HG03280 (cell line): ENCODE results near the gene NRG2.

Experiments used
- ATAC-seq: cut with Tn5 transposase; IDR thresholded peaks from one replicate; pipeline ENCODE4 v1.9.1; 2021; ENCODE audit warnings: mild to moderate bottlenecking, moderate library complexity; ENCODE audit not compliant: unreplicated experiment

The NRG2 gene

DNA sequence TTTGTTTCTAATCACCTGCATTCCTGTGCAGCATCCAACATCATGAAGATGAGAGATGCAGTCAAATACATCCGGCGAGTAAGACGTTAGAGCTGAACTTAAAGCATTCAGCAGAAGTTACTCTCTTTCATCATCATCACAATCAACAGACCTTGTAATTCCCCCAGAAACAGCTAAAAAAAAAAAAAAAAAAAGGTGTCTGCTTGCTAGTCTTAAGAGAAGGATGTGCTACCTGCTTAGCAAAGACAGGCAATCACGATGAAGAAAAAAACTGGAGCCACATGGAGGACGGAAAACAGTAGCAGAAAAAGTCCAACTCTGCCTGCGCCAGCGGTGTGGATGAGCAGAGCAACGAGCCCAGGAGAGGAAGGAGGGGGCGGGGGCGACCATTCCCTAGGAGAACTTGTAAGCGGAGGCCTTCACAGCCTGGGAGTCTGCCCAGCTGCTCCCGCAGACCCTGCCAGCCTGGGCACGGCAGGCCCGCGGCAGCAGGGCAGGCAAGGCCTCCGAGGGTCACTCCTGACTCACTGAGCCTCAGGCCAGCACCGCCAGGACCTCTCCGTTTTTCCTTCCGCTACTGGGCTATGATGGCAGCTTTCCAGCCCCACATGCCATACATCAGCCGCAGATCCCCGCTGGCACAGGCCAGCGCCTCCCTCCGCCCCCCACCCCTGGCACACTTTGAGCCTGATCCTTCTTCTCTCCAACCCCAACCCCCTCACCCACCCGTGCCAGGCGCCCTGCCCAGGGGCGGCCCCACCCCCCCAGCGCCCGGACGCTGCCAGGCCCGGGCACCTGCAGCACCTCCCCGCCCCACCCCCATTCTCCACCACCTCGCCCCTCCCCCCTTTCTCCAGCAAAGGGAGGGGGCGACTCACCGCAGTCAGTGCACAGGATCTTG lies 1.4 kb downstream of the NRG2 start:
- no peak for ATAC-seq

DNA sequence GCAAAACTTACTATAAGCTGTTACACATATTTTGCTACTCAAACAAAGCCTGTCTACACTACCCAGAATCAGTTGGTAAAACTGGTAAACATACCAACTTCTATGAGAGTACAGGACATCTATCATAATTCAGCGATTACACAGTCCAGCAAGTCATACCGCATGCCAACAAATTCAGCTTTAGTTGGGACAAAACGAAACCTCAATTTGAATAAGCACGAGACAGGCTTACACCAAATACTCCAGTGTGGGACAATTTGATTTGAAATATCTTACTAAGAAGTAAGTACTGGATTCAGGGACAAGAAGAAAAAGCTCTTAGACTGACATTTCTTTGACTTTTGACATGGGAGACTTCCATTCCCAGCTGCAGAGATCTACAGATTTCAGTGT lies 2.0 kb downstream of the NRG2 start:
- ATAC-seq, result no peak

DNA sequence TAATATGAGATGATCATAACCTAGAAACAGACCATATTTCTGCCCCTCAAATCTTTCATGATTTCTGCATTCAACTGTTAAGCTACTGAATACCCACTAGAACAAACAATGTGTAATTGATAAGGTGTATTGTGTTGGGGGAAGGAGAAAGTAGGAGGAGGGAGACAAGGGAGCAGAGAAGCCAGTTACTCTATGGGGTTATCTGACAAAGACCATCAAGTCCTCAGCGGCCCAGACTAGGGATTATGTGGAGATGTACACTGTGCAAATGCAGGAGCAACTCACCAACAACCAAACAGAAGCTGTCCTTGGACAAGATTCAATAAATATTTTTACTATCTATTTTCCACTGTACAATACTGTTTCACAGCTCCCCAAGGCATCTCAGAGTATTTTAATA lies 2.7 kb downstream of the NRG2 start:
- ATAC-seq, result no peak

DNA sequence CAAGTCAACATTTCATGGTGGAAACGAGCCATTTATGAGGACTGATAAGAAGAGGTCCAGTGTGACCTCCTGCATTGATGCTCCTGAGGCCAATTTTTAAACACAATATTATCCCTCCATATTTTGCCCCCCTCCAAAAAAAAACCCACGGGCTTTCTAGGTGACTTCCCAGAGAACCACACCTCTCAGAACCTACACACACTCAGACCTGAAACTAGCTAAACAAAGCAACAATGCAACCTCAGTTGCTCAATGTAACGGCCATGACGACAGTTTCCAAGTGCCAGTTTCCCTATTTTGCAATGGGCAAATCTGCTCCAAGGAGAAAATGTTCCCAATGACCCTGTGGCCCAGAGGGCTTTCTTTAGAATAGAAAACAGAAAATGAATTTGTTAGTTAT lies 3.5 kb downstream of the NRG2 start:
- ATAC-seq, result no peak

DNA sequence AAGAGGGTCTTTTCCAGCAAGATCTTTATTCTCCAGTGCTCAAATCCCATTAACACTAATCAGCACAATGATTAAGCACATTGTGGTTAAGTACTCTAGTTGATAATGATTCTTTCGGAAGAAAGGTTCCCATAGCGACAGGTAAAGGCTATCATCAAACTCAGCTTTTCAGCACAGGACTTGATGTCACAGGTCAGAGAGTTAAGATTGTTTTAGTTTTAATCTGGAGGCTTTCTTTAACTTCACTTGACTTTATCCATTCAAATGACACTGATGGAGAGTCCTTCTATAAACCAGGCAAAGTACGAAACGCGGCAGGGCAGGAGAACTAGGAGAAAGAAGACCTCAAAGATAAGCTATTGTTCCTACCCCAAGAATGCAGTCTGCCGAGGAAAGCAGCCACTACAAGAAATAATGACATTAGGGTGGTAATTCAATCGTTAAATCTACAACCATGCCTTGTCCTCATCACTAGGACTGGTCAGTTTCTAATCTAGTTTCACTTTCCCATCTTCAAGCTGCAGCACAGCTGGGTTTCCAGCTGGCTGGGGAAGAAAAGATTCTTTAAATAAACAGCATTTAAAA lies 4.6 kb downstream of the NRG2 start:
- ATAC-seq, result no peak

DNA sequence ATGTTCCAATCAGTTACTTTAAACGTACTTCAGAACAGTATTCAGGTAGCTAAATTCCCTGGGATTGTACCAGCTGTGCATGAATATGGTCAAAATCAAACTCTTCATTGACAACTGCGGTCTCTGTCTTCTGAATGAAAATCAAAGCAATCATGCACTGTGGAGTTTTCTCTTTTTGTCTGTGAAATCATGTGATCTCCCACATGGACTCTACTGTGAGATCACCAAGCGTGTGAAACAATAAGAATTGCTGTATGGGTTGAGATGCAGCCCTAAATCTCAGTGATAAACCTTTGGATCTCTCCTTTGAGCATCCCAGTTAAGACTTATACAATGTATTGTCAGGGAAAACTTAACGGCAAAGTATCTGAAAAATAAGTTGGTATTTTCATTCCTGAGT lies 6.1 kb downstream of the NRG2 start:
- no peak for ATAC-seq

DNA sequence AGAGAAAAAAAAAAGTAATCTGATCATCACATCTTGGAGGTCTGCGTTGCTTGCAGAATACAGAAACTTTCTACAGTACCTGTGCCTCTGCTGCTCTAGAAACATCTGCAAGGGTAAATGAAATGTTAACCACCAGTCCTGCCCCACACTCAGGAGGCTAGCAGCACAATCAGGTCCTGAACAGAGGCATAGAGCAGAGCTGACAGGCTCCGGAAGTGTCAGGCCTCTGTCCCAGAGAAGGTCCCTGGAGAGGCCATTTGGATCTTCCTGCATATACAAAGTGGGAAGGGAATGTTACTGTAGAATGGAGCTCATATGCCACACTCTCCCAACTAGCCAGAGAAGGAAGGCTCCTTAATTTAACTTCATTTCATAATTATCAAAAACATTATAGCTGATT lies 7.2 kb downstream of the NRG2 start:
- no peak for ATAC-seq

DNA sequence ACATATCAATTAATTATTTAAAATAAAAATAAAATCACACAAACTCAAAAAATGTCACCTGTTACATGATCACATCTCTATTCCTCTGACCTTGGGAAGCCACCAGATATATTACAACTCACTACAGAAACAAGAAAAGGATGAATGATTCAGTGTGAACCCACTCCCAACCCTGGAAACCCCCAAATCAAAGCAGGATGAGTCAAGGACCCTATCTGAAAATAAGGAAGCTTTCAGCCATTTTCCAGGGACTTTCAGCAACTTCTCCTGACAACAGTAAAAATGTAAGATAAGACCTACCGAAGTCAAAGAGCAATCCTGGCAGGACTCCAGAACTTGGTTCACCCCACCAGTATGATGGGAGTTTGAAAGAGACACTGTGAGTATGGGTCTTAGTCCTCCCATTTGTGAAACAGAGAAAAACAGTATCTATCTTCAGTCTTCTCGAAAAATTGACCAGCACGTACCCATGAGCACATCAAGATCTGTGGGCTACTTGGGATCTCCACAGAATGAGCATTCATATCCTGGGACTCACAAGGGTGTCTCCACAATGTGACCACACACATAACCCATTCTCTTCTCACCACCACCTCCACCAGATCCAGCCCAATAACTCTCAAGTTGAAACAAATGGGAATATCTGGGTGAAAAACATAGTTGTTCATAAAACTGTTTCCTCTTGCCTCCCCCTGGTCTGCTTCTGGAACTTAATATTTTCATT lies 9.9 kb downstream of the NRG2 start:
- ATAC-seq, result no peak

- no peak for ATAC-seq
Observed at GRCh38 chr5:140032296-140032695, 10.8 kb downstream of the NRG2 start.

DNA sequence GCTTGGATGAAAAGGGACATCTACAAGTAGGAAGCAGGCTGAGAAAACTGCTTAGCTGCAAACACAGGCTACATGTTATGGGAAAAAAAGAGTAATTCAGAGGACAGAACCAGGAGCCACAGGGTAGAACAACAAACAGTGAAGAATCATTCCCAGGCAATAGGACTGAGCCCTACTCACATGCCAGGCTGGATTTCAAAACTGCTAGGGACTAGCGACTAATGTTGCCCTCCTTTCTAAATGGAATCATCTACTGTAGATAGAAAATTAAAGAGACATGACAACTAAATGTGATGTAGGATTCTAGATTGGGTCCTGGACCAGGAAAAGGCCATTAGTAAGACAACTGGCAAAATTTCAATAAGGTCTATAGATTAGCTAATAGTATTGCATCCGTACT lies 15.3 kb downstream of the NRG2 start:
- no peak for ATAC-seq

- no peak for ATAC-seq
Observed at GRCh38 chr5:140025736-140026135, 17.4 kb downstream of the NRG2 start.

GRCh38 chr5:140024928-140025327 lies 18.2 kb downstream of the NRG2 start:
- no peak for ATAC-seq

GRCh38 chr5:140023611-140024191 lies 19.4 kb downstream of the NRG2 start:
- ATAC-seq, result no peak

GRCh38 chr5:140020601-140021177 lies 22.4 kb downstream of the NRG2 start:
- no peak for ATAC-seq

GRCh38 chr5:140018920-140019644 lies 24.0 kb downstream of the NRG2 start:
- ATAC-seq, result no peak

DNA sequence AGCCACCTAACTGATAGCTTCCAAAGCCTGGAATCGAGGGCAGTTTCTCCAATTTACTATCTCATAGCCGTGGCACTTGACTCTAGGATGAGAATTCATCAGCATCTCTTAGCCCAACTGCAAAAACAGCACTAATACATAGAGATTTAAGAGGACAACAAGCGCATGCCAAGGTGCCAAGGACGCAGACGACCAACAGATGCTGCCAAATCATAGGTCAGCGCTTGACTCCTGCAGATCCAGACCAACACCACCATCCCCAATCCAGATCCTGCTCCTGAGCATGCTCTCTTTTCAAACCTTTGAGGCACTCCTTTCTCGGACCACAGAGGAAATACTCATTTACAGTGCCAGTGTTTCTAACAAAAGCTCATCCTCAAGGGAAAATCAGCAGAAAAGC lies 24.6 kb downstream of the NRG2 start:
- no peak for ATAC-seq

DNA sequence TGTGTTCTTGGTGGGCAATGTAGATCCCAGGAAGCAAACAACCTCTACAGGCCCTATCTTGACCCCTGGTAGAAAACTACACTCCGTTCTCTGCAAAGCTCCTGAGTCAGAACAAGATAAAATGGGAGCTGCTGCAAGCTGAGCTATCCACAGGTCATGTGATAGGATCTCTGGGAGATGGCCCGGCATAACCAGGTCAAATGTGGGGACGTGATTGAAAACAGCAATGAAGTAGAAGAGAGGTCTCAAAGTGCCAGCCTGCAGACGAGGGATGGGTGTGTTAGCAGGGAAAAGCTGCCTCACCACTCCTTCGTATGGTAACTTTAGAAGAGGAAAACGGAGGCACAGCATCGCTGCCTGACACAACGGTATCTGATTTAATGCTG lies 25.0 kb downstream of the NRG2 start:
- ATAC-seq, result no peak

GRCh38 chr5:140017397-140018095 lies 25.6 kb downstream of the NRG2 start:
- ATAC-seq, result no peak

DNA sequence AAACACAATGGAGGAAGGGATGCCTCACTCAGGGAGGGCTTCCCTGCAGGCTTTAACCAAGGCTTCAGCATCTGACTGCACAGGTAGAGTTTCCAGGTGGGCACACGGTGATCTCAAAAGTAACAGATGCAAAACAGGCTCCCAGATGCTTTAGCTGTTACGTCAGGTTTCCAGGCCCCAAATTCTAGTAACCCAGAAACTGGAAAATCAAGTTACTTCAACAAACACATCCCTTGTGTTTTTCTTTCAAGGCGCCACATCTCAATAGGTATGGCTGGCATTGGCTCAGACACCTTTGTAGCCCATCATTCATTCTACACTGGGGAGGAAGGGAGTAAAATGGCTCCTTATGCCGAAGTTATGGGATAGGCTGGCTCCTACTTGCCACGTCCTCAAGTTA lies 27.4 kb downstream of the NRG2 start:
- ATAC-seq, result no peak

- no peak for ATAC-seq
Observed at GRCh38 chr5:140014751-140015150, 28.3 kb downstream of the NRG2 start.
